ENCODE results near the gene DBNDD1.

GRCh38 chr16:90011508-90011819 is 7.8 kb downstream of the DBNDD1 start:
- TF ChIP-seq EZH2 (IDR thresholded peaks at IDR 0.05): no peak
- no peak for TF ChIP-seq POLR2AphosphoS5 (IDR thresholded peaks at IDR 0.05; ENCODE audit: borderline replicate concordance, low read depth, low read length)
